Cerebellar nuclear complex (tissue), 1 donor: ENCODE data around the gene PIP5KL1.

Experiments
- DNase-seq, 2 experiments: peaks; one replicate each; lab custom pipeline; 2025; lab: John Stamatoyannopoulos, UW

Gene PIP5KL1

DNA sequence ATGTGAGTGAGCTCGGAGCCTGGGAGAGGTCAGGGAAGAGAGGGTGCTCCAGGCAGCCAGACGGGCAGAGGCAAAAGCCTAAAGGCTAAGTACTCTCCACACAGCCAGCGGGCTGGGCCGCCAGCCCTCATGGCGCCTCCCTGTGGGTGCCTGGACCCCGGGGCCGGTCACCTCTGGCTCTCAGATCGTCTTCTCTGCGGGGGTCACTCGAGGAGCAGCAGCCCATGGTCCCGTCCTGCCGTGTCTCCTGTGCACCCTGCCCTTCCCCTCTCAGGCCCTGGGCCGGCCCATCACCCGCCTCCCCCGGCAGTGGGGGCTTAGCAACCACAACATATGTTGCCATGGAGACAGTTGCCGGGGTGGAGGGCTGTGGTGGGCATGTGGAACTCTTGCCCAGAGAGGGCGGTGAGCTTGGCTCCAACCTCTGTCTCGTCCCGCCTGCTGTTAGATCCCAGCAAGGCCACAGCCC, 57.3 kb downstream of the PIP5KL1 start:
- DNase-seq: no peak

DNA sequence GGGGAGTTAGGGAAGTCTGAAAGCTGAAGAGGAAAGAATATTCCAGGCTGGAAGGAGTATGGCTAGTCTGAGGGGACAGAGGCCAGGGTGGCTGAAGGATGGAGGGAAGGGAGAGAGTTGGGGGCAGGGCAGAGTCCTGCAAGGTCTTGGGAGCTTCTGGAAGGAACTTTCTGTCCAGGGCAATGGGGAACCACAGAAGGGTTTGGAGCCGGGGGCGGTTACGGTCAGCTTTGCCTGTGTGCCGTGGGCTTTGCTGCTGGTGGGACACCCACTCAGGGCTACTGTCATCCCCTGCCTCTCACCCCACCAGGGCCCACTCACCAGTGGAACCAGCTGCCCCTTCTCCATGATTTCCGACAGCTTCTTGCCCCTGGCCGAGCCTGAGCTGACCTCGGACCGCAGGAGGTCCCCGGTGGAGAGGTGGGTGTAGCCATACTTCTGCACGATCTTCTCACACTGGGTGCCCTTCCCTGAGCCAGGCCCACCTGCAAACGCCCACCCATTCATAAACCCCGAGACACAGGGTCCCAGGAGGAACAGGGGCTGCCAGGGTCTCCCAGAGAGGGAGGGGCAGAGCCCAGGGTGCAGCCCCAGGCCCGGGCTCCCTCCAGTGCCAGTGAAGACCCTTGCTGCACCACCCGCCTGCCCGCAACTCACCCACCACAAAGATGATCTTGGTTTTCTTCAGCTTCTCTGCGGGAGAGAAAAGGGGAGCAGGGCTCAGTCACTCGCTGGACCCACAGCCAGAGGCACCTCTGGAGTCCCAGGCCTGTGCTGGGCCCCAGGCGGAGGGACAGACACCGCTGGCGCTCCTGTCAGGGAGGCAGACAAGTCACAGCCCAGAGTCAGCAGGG, 58.0 kb downstream of the PIP5KL1 start:
- DNase-seq: no peak

DNA sequence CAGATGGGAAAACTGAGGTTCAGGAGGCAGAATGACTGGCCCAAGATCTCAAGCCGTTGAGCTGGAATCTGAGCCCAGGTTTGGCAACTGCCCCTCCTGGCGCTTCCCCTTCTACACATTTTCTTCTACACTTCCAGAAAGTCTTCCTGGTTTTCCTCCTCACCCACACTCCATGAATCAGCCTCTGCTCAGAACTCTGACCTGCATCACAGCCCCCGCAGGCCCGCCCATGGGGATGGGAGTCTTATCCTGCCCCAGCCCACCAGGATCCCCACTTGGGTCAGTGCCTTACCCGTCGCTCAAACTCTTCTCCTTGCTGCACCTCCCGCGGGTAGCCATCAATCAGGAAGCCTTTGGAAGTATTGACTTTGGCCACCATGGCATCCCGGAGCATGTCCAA, 59.0 kb downstream of the PIP5KL1 start:
- no peak for DNase-seq

DNA sequence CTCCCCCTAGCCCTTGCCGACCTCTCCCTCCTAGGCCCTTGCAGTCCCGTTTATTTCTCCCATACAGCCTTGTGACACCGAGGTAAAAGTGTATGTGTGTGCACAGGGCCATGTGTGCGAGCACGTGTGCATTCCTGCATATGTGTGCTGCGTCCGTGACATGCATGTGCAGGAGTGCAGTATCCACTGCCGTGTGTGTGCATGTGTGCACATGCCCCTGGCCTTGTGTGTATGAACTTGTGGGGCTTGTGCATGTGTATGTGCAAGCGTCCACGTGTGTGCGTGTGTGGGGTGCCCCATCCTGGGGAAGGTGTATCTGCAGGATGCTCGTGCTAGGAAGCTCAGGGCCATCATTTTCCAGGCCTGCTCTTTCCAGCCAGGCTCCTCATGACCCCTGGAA, 59.7 kb downstream of the PIP5KL1 start:
- no peak for DNase-seq
